PC-9 (cell line): Measurements from ENCODE around the gene ZNF467. TPM values are rescaled to one million over a fixed set of nuclear protein-coding genes. Genes with fewer than 3 reads are reported as not detected.

Experiments used
- BruUV-seq: library from RNA; stranded (reverse); fragments of 400-500 nt; replicated peaks from 2 replicates; lab custom pipeline; 2021; lab: Mats Ljungman, UMichigan
- CTCF ChIA-PET: fragments of 300-600 bp; sonication (Branson Sonifier 250); formaldehyde crosslinking; loops from one replicate; lab custom pipeline; 2022; ENCODE audit warnings: antibody characterized with exemption; lab: Charles Lee
- POLR2A ChIA-PET: fragments of 300-600 bp; sonication (Branson Sonifier 250); formaldehyde crosslinking; loops from one replicate; lab custom pipeline; 2022; ENCODE audit warnings: antibody characterized with exemption; ENCODE audit not compliant: unreplicated experiment; lab: Charles Lee
- DNase-seq, 2 experiments: peaks; one replicate each; pipeline versions ENCODE4 v3.0.0 to v3.0.0-alpha.2; 2015 to 2022; ENCODE audit warnings: mixed read lengths in 1 of 2
- H2AFZ ChIP-seq: fragments of 200-600 bp; sonication (generic); 2 replicates; pipeline ENCODE4 v1.8.1; 2017; ENCODE audit warnings: antibody characterized with exemption
- H3F3A ChIP-seq: fragments of 200-600 bp; sonication (generic); 2 replicates; pipeline ENCODE4 v1.8.1; 2017; ENCODE audit warnings: antibody characterized with exemption, mild to moderate bottlenecking, low read depth; ENCODE audit not compliant: insufficient read depth
- H3K27ac ChIP-seq: fragments of 200-600 bp; sonication (generic); 2 replicates; pipeline ENCODE4 v1.6.1; 2016; ENCODE audit warnings: mixed run types
- H3K27me3 ChIP-seq: fragments of 200-600 bp; sonication (generic); 2 replicates; pipeline ENCODE4 v1.6.1; 2016; ENCODE audit warnings: low read depth, mixed run types; ENCODE audit not compliant: insufficient read depth
- H3K36me3 ChIP-seq: fragments of 200-600 bp; sonication (generic); 2 replicates; pipeline ENCODE4 v1.6.1; 2016; ENCODE audit warnings: low read depth, mixed run types
- H3K4me1 ChIP-seq: fragments of 200-600 bp; sonication (generic); replicated peaks from 2 replicates; pipeline ENCODE4 v1.6.1; 2016; ENCODE audit warnings: mixed run types; ENCODE audit not compliant: insufficient read depth
- H3K4me2 ChIP-seq: fragments of 200-600 bp; sonication (generic); 2 replicates; pipeline ENCODE4 v1.6.1; 2017; ENCODE audit warnings: mixed run types
- H3K4me3 ChIP-seq: fragments of 200-600 bp; sonication (generic); 2 replicates; pipeline ENCODE4 v1.6.1; 2016; ENCODE audit warnings: mixed run types
- H3K79me2 ChIP-seq: fragments of 200-600 bp; sonication (generic); 2 replicates; pipeline ENCODE4 v1.6.1; 2017; ENCODE audit warnings: low read depth, mixed run types
- H3K9me2 ChIP-seq: fragments of 200-600 bp; sonication (generic); 2 replicates; pipeline ENCODE4 v1.8.1; 2017; ENCODE audit warnings: mild to moderate bottlenecking; ENCODE audit not compliant: insufficient read depth
- H3K9me3 ChIP-seq: fragments of 200-600 bp; sonication (generic); 2 replicates; pipeline ENCODE4 v1.8.1; 2016; ENCODE audit warnings: low read depth; ENCODE audit not compliant: insufficient read depth
- H4K20me1 ChIP-seq: fragments of 200-600 bp; sonication (generic); 2 replicates; pipeline ENCODE4 v1.8.1; 2017; ENCODE audit not compliant: insufficient read depth
- CTCF ChIP-seq: fragments of 200-600 bp; sonication (generic); conservative IDR thresholded peaks from 2 replicates; pipeline ENCODE4 v1.6.1; 2017; ENCODE audit warnings: mixed run types, antibody characterized with exemption, mild to moderate bottlenecking, moderate library complexity
- EZH2 ChIP-seq: fragments of 200-600 bp; sonication (generic); IDR thresholded peaks from 2 replicates; pipeline ENCODE4 v1.8.0; 2017; ENCODE audit warnings: antibody characterized with exemption, low read depth
- intact Hi-C: fragments of 100-400 bp; cut with micrococcal nuclease; formaldehyde crosslinking; loops from one replicate; pipeline ENCODE4 v1.10.0; 2022; ENCODE audit not compliant: unreplicated experiment
- total RNA-seq: library from RNA; stranded (reverse); gene quantifications from 2 replicates; pipeline ENCODE4 v1.2.3, GENCODE V29; 2021

Gene ZNF467
- total RNA-seq, 1 experiment from 2014 or later: 6.6 TPM

GRCh38 chr7:149813254-149814035 lies 40.1 kb upstream of the ZNF467 start:
- no peaks in the 10 kb centered on the region for H3K9me2 ChIP-seq
- no peak overlapping the region for H3K27ac ChIP-seq
- H2AFZ ChIP-seq: no peak overlapping the region
- no peaks in the 10 kb centered on the region for H3K36me3 ChIP-seq
- no peak overlapping the region for H3K4me2 ChIP-seq
- intact Hi-C loops: no loop called here
- peaks cover 44% of the 10 kb centered on the region for H3K27me3 ChIP-seq
- no peak for DNase-seq
- ChIA-PET POLR2A (no interaction called here), CTCF (interaction anchor here (0.7 kb wide), 1 partner anchor 75 kb away, joined by 4 read pairs; no protein-coding TSS in a partner anchor)
- no TSS peak for BruUV-seq
- H3K4me3 ChIP-seq: no peak overlapping the region
- TF ChIP-seq EZH2: no peak
- no peak for TF ChIP-seq CTCF
- no peaks in the 10 kb centered on the region for H3K79me2 ChIP-seq
- H4K20me1 ChIP-seq: no peaks in the 10 kb centered on the region
- H3F3A ChIP-seq: no peaks in the 10 kb centered on the region
- no peaks in the 10 kb centered on the region for H3K4me1 ChIP-seq
- H3K9me3 ChIP-seq: no peaks in the 10 kb centered on the region

GRCh38 chr7:149811831-149812490 lies 38.6 kb upstream of the ZNF467 start:
- intact Hi-C loops: no loop called here

More at GRCh38 chr7:149811831-149812490, 38.6 kb upstream of the ZNF467 start:
- no peaks in the 10 kb centered on the region for H3K9me3 ChIP-seq
- no peaks in the 10 kb centered on the region for H3K36me3 ChIP-seq
- H3K9me2 ChIP-seq: no peaks in the 10 kb centered on the region
- no peak overlapping the region for H3K4me2 ChIP-seq
- no peaks in the 10 kb centered on the region for H3F3A ChIP-seq
- no peak overlapping the region for H3K4me3 ChIP-seq
- H4K20me1 ChIP-seq: no peaks in the 10 kb centered on the region
- no peak overlapping the region for H3K27ac ChIP-seq
- H3K4me1 ChIP-seq: no peaks in the 10 kb centered on the region
- ChIA-PET POLR2A (interaction anchor here (0.9 kb wide), 1 partner anchor 33 kb away, joined by 4 read pairs; no protein-coding TSS in a partner anchor), CTCF (interaction anchor here (0.6 kb wide), 1 partner anchor 359 kb away, joined by 5 read pairs; no protein-coding TSS in a partner anchor)
- no peaks in the 10 kb centered on the region for H3K79me2 ChIP-seq
- no peak for DNase-seq
- TF ChIP-seq CTCF (no peak), EZH2 (no peak)
- no TSS peak for BruUV-seq
- no peak overlapping the region for H2AFZ ChIP-seq
- H3K27me3 ChIP-seq: peaks cover 40% of the 10 kb centered on the region
